Glomerular visceral epithelial cell (primary cell): ENCODE data around the gene MARCOL.

Experiments
- DNase-seq: peaks from one replicate; pipeline ENCODE4 v3.0.0-alpha.2; 2016; ENCODE audit errors: extremely low spot score

Gene MARCOL

GRCh38 chr5:148238418-148238794 lies at the start of gene MARCOL:
MARCOL (plus strand) TSS chr5:148238525; CDS start chr5:148238598, 73 bp downstream.
- no peak for DNase-seq

DNA sequence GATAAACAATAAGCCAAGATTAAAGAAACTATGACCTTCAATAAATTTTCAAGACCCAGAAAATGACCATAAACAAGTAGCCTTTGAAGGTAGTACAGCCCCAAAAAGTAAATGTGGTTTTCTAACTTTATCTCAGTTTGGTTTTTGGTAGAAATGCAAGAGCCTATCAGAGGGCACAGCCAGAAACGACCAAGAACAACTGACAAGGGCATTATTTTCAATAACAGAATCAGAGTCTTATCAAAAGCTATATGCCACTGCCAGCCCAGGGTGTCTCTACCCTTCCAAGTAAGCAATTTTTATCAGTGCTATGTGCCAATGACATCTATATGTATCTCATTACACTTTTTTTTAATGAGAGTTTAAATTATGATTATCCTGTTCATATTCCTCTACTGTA lies 47.3 kb upstream of the MARCOL start:
- no peak for DNase-seq

DNA sequence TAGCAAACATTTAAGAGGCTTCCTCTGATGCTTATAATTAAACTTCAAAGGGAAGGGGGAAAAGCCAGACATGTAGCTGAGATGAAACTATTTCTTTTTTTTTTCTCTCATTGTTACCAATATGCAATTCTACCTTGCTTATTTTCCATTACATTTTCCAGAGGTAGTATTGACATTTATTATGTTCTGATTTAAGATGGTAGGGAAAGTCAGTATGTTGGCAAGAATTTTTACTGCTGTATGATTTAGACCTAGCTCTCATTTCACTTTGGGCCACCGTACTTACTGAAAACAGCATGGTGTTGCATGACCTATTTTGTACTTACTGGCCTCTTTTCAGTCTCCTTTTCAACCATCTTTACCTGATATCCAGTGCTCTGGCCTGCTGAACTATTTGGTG lies 45.1 kb upstream of the MARCOL start:
- no peak for DNase-seq

DNA sequence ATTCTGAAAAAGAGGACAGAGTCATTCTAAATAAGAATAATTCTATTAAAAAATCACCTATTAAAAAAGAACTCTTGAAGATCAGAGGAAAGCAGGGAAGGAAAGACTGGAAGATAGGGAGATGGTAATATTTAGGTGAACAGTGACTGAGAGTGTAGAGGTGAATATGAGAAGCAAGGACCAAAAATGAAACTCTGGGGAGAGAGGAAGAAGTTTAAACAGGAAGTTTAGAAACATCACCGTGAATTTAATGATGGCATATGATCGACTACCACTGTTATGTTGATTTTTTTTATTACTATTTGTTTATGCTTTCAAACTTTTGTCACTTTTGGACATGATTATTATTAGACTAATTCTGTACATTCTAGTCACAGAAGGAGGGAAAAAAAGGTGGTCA lies 37.2 kb upstream of the MARCOL start:
- no peak for DNase-seq

- DNase-seq, result no peak
Measured at GRCh38 chr5:148202531-148203203, 35.7 kb upstream of the MARCOL start, which contains the start of gene SPINK6. SPINK6 (plus strand) TSS chr5:148203042; CDS start chr5:148203097, 55 bp downstream.

DNA sequence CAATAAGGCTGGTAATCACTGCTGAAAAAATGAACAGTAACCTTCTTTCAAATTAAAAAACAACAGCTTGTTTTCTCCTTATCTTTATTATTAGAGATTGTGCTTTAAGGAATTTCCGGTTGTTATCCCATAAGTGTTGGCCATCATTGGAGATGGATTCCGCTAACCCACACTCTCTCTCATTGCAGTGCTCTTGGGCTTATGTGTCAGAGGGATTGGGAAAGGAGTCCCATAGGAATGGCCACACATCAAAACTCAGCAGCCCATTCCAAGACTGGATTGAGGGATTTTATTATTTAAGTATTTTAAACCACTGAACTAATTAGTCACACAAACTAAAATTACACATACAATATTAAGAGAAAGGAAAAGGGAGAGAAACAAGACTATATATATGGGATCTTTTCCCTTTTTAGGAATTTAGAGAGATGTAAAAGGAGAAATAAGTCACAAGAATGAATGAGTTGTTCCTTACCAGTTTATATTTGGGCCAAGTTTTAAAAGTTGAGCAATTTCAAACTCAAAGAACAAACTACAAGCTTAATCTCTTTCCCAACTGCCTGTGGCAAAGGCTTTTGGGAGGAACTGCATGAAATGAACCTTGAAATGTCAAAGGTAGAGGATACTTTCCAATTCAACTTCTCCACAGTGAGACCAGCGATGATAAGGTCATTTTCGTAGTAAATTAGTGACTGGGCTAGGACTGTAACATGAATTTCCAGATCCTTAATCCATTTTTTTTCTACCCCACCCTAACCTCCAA lies 33.1 kb upstream of the MARCOL start:
- DNase-seq, result no peak

DNA sequence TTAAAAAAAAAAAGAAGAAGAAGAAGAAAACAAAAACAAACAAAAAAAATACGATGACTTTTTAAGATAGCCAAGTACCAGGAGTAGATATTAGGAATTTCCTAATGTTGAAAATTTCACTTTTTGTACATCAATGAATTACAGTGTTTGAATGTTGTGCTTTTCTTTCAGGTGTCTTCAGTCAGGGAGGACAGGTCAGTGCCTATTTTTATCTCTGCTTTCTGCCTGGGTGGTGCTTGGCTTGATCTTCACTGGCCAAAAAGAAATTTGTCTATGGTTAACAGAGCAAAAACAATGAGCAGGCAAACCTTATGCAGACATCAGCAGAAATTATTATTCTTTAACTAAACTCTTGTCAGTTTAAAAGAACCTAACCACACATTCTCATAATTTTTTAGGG lies 32.5 kb upstream of the MARCOL start:
- DNase-seq, result no peak

- DNase-seq, result no peak
Measured at GRCh38 chr5:148206620-148207019, 31.7 kb upstream of the MARCOL start.

DNA sequence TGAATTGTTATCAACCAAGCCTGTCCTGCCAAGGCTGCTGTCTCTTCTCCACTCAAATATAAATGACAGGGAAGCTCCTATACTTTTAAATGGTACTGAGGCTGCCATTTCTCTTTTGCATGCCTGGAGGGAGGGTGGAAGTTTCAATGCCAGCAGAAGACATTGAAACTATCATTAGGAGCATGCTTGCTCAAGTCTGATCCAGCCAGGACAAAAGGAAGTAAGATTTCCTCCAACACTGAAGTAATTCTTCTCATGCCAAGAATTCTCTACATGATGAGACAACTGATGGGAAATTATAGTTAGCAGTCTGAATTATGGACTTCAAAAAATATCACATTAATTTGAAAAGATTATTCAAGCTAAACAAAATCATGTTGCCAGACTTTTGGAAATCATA lies 30.1 kb upstream of the MARCOL start:
- no peak for DNase-seq

- DNase-seq, result no peak
Measured at GRCh38 chr5:148209151-148209770, 29.1 kb upstream of the MARCOL start.

- no peak for DNase-seq
Measured at GRCh38 chr5:148214665-148215185, 23.6 kb upstream of the MARCOL start.

DNA sequence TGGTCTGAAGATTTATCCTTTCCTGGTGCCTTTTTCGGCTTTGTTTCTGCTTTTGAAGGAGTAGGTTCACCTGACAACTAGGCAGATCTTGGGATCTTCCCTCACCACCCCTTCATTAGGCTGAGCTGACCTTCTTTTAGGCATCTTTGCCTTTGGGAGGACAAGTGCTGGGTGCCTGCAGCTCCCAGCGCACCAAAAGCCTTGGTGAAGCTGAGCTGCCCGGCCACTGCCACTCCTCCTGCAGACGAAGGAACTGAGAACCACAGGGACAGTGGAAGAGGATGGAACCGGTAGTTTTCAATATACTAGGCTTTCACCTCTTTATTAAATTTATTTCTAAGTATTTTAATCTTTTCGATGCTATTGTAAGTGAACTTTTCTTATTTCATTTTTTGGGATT lies 16.8 kb upstream of the MARCOL start:
- DNase-seq, result no peak

DNA sequence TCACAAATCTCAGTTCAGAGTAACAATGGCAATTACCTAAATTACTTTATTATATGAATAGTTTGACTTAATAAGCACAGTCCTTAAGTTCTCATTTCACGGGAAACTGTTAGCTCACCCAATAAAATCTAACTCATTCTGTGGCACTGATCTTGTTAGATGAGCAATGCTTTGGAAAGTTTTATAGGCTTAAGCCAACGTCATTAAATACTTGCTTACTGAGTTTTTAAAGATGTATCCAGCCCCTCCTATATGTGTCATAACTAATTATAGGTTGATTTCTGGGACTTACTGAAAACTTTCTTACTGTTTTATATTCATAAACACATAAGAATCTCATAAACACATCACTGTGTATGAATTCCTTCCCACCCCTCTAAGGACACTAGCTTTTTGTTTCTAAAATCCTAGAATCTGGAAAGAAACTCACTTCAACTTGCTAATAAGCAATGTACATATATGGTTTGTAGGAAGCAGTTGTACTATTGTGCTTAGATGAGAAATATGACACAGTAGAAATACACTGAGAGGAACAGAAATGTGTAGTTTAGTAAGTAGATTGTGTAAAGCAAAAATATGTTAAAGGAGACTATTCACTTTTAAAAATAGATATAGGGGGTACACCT lies 14.1 kb upstream of the MARCOL start:
- DNase-seq, result no peak

GRCh38 chr5:148228392-148228984 lies 9.8 kb upstream of the MARCOL start:
- no peak for DNase-seq

DNA sequence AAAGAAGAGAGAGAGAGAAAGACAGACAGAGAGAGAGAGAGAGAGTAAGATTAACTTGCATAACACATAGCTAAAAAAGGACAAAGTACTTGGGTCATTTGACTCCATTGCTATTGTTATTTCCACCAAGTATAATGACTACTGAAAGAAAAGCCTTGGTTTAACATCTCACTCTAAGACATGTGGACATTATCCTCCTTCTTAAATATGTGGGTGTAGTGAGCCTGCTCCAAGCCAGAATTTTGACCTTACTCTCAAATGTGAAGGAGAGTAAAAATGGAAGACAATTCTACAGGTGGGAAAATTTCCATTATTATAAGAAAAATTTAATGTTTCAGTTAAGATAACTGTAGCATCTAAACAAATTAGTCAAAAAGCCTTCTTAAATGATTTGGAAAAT lies 8.5 kb upstream of the MARCOL start:
- DNase-seq, result no peak

DNA sequence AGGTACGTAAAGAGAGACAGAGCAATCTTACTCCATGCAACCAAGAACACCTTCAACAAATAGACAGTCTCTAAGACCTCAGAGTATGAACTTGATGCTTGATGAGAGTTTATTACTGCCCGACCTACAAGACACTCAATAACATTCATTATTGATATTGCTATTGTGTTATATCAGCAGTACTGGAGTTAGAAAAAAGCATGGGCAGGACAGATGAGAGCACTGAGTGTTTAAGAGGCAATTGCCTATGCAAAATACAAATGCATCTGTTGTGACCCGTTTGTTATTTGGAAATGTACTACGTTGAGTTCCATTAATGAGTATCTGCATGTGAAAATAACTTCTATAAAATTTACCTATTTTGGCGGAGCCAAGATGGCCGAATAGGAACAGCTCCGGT lies 8.1 kb upstream of the MARCOL start:
- no peak for DNase-seq

DNA sequence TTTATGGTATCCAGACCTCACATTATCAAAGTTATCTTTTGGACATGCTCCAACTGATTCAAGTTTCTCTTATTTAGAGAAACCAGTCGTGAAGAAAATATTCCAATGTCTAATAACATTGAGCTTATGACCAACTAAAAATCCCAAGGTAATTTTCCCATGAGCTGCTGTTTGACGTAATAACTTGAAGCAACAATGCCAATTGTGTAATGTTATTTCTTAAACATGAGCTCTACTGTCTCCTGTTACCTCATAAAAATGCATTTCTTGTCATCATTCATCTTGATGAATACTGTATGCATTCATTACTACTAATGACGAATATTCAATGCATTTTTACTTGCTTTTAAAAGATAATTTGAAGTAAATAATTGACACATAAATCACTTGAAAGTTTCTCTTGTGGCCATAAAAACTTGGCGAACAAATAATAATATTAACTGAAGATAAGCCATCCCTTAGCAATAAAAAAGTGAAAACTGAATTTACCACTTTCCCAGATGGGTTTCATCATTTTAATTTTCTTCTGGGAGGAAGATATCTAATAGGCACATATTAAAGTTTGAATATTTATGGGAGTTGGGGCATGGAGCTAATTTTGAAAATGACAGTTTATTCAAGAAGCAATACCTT lies 424 bp upstream of the MARCOL start:
- DNase-seq, result no peak

- DNase-seq, result no peak
Measured at GRCh38 chr5:148248894-148249293, 10.6 kb downstream of the MARCOL start.

DNA sequence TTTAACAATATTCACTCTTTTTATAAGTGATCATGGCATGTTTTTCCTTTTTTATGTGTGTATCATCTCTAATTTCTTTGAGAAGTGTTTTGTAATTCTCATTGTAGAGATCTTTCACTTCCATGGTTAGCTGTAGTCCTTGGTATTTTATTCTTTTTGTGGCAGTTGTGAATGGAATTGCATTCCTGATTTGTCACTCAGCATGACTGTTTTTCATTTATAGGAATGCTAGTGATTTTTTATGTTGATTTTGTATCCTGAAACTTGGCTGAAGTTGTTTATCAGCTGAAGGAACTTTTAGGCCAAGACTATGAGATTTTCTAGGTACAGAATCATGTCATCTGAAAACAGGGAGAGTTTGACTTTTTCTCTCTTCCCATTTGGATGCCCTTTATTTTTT lies 17.1 kb downstream of the MARCOL start:
- DNase-seq, result no peak

DNA sequence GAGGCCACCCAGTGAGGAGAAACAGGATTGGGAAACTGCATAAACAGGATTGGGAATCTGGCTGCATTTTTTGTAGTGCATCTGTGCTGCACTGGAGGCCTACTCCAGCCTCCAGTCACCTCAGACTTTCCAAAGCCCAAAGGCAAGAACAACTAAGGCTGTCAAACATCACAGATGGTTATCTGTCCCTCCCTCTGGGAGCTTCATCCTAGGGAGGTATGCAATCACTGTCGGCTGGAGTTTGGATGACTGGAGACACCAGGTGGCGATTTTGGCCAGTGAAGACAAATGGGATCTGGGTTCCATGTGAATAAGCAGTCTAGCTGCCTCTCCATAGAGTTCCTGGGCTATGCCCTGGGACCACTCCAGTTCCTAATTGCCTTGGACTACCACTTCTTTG lies 21.0 kb downstream of the MARCOL start:
- DNase-seq, result no peak

- no peak for DNase-seq
Measured at GRCh38 chr5:148261221-148261620, 22.9 kb downstream of the MARCOL start.
